Measurements from ENCODE around the gene HSPA1L.
"Not testable (repeated sequence)": the region's sequence is repeated elsewhere in the genome, so short reads cannot be mapped to it uniquely, and the experiment has no call there.

The HSPA1L gene

GRCh38 chr6:31847276-31847978, 32.3 kb upstream of the HSPA1L start:
- H3K36me3 ChIP-seq (ENCODE audit: insufficient read depth, insufficient read length, low read length), result peaks cover 18% of the 10 kb centered on the region
- H3K4me3 ChIP-seq (ENCODE audit: insufficient read length, low read depth), result no peak overlapping the region
- no peaks in the 10 kb centered on the region for H3K4me1 ChIP-seq (ENCODE audit: insufficient read depth, insufficient read length)
- TF ChIP-seq YY1 (IDR thresholded peaks at IDR 0.05; ENCODE audit: insufficient read depth, insufficient read length) (no peak), ZNF274 (IDR thresholded peaks at IDR 0.05; ENCODE audit: low read depth, low read length) (no peak), SUZ12 (IDR thresholded peaks at IDR 0.05; ENCODE audit: extremely low read depth, insufficient read depth, insufficient read length) (no peak)
- peaks cover 6% of the 10 kb centered on the region; the same call in 1 of the 2 replicates for H3K9me3 ChIP-seq (ENCODE audit: insufficient read depth, low read length)
- no peak for DNase-seq (ENCODE audit: low read depth, low spot score)
- no peaks in the 10 kb centered on the region for H3K27me3 ChIP-seq (ENCODE audit: insufficient read depth, insufficient read length)
- H3K9ac ChIP-seq (ENCODE audit: insufficient read length, low read depth), result no peak overlapping the region

GRCh38 chr6:31844507-31844906, 29.4 kb upstream of the HSPA1L start:
- Histone ChIP-seq H3K36me3 (ENCODE audit: insufficient read depth, insufficient read length, low read length) (peaks cover 34% of the 10 kb centered on the region), H3K9ac (ENCODE audit: insufficient read length, low read depth) (no peak overlapping the region), H3K4me3 (ENCODE audit: insufficient read length, low read depth) (no peak overlapping the region), H3K4me1 (ENCODE audit: insufficient read depth, insufficient read length) (no peaks in the 10 kb centered on the region), H3K9me3 (ENCODE audit: insufficient read depth, low read length) (no peaks in the 10 kb centered on the region), H3K27me3 (ENCODE audit: insufficient read depth, insufficient read length) (no peaks in the 10 kb centered on the region)
- no peak for DNase-seq (ENCODE audit: low read depth, low spot score)
- TF ChIP-seq ZNF274 (IDR thresholded peaks at IDR 0.05; ENCODE audit: low read depth, low read length) (no peak), SUZ12 (IDR thresholded peaks at IDR 0.05; ENCODE audit: extremely low read depth, insufficient read depth, insufficient read length) (no peak), YY1 (IDR thresholded peaks at IDR 0.05; ENCODE audit: insufficient read depth, insufficient read length) (no peak)

- Histone ChIP-seq H3K9me3 (ENCODE audit: insufficient read depth, low read length) (no peaks in the 10 kb centered on the region), H3K4me1 (ENCODE audit: insufficient read depth, insufficient read length) (no peaks in the 10 kb centered on the region), H3K4me3 (ENCODE audit: insufficient read length, low read depth) (no peak overlapping the region), H3K27me3 (ENCODE audit: insufficient read depth, insufficient read length) (no peaks in the 10 kb centered on the region), H3K36me3 (ENCODE audit: insufficient read depth, insufficient read length, low read length) (peaks cover 58% of the 10 kb centered on the region), H3K9ac (ENCODE audit: insufficient read length, low read depth) (no peak overlapping the region)
- no peak for DNase-seq (ENCODE audit: low read depth, low spot score)
- no peak for TF ChIP-seq SUZ12 (IDR thresholded peaks at IDR 0.05; ENCODE audit: extremely low read depth, insufficient read depth, insufficient read length)
These were observed 27.0 kb upstream of the HSPA1L start for GRCh38 chr6:31842053-31842452.

GRCh38 chr6:31839779-31840126, 24.7 kb upstream of the HSPA1L start:
- H3K27me3 ChIP-seq (ENCODE audit: insufficient read depth, insufficient read length); H3K9me3 ChIP-seq (ENCODE audit: insufficient read depth, low read length); H3K4me1 ChIP-seq (ENCODE audit: insufficient read depth, insufficient read length); H3K9ac ChIP-seq (ENCODE audit: insufficient read length, low read depth); DNase-seq (ENCODE audit: low read depth, low spot score); H3K4me3 ChIP-seq (ENCODE audit: insufficient read length, low read depth): not testable (repeated sequence)
- peaks cover 72% of the 10 kb centered on the region for H3K36me3 ChIP-seq (ENCODE audit: insufficient read depth, insufficient read length, low read length)

GRCh38 chr6:31838968-31839367, 23.9 kb upstream of the HSPA1L start:
- Histone ChIP-seq H3K4me1 (ENCODE audit: insufficient read depth, insufficient read length) (no peaks in the 10 kb centered on the region), H3K36me3 (ENCODE audit: insufficient read depth, insufficient read length, low read length) (peaks cover 65% of the 10 kb centered on the region), H3K9me3 (ENCODE audit: insufficient read depth, low read length) (no peaks in the 10 kb centered on the region), H3K27me3 (ENCODE audit: insufficient read depth, insufficient read length) (no peaks in the 10 kb centered on the region), H3K4me3 (ENCODE audit: insufficient read length, low read depth) (no peak overlapping the region), H3K9ac (ENCODE audit: insufficient read length, low read depth) (no peak overlapping the region)
- DNase-seq (ENCODE audit: low read depth, low spot score), result no peak
- TF ChIP-seq SUZ12 (IDR thresholded peaks at IDR 0.05; ENCODE audit: extremely low read depth, insufficient read depth, insufficient read length) (no peak), ZNF274 (IDR thresholded peaks at IDR 0.05; ENCODE audit: low read depth, low read length) (no peak), YY1 (IDR thresholded peaks at IDR 0.05; ENCODE audit: insufficient read depth, insufficient read length) (no peak)

GRCh38 chr6:31838114-31838553, 23.1 kb upstream of the HSPA1L start:
- not testable (repeated sequence) for H3K9ac ChIP-seq (ENCODE audit: insufficient read length, low read depth); H3K9me3 ChIP-seq (ENCODE audit: insufficient read depth, low read length); H3K4me1 ChIP-seq (ENCODE audit: insufficient read depth, insufficient read length); DNase-seq (ENCODE audit: low read depth, low spot score); H3K27me3 ChIP-seq (ENCODE audit: insufficient read depth, insufficient read length)
- H3K4me3 ChIP-seq (ENCODE audit: insufficient read length, low read depth), result peak overlapping the region; percentile 95
- H3K36me3 ChIP-seq (ENCODE audit: insufficient read depth, insufficient read length, low read length), result peaks cover 65% of the 10 kb centered on the region

GRCh38 chr6:31837369-31838113, 22.5 kb upstream of the HSPA1L start:
- H3K27me3 ChIP-seq (ENCODE audit: insufficient read depth, insufficient read length), result no peaks in the 10 kb centered on the region
- peak overlapping the region; percentile 100 for H3K9ac ChIP-seq (ENCODE audit: insufficient read length, low read depth)
- TF ChIP-seq SUZ12 (IDR thresholded peaks at IDR 0.05; ENCODE audit: extremely low read depth, insufficient read depth, insufficient read length), result no peak
- no peak for TF ChIP-seq YY1 (IDR thresholded peaks at IDR 0.05; ENCODE audit: insufficient read depth, insufficient read length)
- TF ChIP-seq ZNF274 (IDR thresholded peaks at IDR 0.05; ENCODE audit: low read depth, low read length), result no peak
- peak overlapping the region; percentile 95 for H3K4me3 ChIP-seq (ENCODE audit: insufficient read length, low read depth)
- no peaks in the 10 kb centered on the region for H3K4me1 ChIP-seq (ENCODE audit: insufficient read depth, insufficient read length)
- no peaks in the 10 kb centered on the region for H3K9me3 ChIP-seq (ENCODE audit: insufficient read depth, low read length)
- no peak for DNase-seq (ENCODE audit: low read depth, low spot score)
- peaks cover 62% of the 10 kb centered on the region for H3K36me3 ChIP-seq (ENCODE audit: insufficient read depth, insufficient read length, low read length)

Data from NT2/D1 (cell line).